Measurements from ENCODE around the gene ZYX.

Gene ZYX

DNA sequence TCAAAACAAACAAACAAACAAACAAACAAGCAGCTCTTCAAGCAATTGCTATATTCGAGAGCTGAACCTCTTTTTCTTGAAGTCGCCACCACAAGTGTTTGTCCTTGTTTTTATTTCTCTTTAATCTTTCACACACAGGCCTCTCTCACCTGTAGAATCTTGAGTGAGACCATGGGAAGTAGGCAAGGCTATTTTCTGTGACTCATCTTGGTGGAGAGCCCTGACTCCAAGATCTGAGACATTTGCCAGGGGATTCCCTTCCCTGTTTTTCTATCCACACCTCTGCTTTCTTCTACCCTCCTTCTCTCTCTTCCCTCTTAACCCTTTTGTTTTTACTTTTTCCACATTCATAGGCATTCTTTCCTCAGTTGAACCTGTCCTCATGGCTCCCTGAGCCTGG lies 54.1 kb downstream of the ZYX start:
- no peaks in the 10 kb centered on the region for H3K9me2 ChIP-seq (replicated peaks; ENCODE audit: insufficient read depth, low read length)

DNA sequence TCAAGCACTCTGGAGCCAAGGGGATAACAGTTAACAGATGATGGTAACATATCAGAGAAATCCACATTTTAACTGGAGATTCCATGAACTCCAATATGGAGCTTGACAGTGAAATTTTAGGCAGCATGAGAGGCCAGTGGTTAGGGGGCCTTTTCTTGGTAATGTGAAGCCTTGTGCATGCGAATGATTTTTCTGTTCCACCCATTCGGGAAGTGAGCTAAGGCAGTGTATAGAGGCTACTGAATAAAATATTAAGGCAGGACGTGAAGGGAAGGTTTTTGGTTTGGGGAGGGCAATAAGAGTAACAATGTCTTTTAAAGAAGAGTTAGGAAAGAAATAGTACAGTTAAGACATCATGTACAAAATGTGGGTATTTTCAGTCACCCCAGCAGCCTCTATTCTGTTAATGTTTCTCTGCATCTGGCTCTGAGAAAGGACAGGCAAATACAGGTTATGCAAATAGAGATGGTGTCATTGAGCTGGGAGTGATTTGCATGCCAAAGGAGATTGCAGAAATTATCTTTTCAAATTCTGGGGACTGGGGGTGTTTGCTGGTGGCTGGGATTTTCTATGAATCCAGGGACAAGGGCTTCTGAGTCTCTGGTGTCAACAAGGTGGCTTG lies 55.3 kb downstream of the ZYX start:
- H4K20me1 ChIP-seq (ENCODE audit: low read depth, low read length), result no peaks in the 10 kb centered on the region
- no peak overlapping the region for H3K27ac ChIP-seq (ENCODE audit: low read depth, low read length)
- H3K9me2 ChIP-seq (replicated peaks; ENCODE audit: insufficient read depth, low read length), result no peaks in the 10 kb centered on the region
- H3K79me2 ChIP-seq (ENCODE audit: insufficient read depth, low read length), result no peaks in the 10 kb centered on the region
- no peaks in the 10 kb centered on the region for H3K27me3 ChIP-seq (ENCODE audit: low read length)
- H2AFZ ChIP-seq (ENCODE audit: low read depth, low read length, severe bottlenecking), result no peak overlapping the region
- no peak overlapping the region for H3K4me2 ChIP-seq (ENCODE audit: low read depth, low read length, poor library complexity, severe bottlenecking)
- TF ChIP-seq, protein P1, sequence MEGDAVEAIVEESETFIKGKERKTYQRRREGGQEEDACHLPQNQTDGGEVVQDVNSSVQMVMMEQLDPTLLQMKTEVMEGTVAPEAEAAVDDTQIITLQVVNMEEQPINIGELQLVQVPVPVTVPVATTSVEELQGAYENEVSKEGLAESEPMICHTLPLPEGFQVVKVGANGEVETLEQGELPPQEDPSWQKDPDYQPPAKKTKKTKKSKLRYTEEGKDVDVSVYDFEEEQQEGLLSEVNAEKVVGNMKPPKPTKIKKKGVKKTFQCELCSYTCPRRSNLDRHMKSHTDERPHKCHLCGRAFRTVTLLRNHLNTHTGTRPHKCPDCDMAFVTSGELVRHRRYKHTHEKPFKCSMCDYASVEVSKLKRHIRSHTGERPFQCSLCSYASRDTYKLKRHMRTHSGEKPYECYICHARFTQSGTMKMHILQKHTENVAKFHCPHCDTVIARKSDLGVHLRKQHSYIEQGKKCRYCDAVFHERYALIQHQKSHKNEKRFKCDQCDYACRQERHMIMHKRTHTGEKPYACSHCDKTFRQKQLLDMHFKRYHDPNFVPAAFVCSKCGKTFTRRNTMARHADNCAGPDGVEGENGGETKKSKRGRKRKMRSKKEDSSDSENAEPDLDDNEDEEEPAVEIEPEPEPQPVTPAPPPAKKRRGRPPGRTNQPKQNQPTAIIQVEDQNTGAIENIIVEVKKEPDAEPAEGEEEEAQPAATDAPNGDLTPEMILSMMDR (IDR thresholded peaks at IDR 0.05; ENCODE audit: insufficient read depth, low read length, poor library complexity, severe bottlenecking), result no peak
- no peak for TF ChIP-seq EZH2phosphoT487 (conservative IDR thresholded peaks at IDR 0.05; ENCODE audit: low read length)
- no peak overlapping the region for H3K9ac ChIP-seq (ENCODE audit: low read length)
- H3F3A ChIP-seq (ENCODE audit: insufficient read depth), result no peaks in the 10 kb centered on the region
- H3K36me3 ChIP-seq (ENCODE audit: low read length), result no peaks in the 10 kb centered on the region
- H3K9me3 ChIP-seq (ENCODE audit: insufficient read depth, low read length), result no peaks in the 10 kb centered on the region
- no peak overlapping the region for H3K4me3 ChIP-seq (ENCODE audit: insufficient read depth, low read length, poor library complexity, severe bottlenecking)

More for the DNA sequence above, 54.1 kb downstream of the ZYX start:
- Histone ChIP-seq H3K4me3 (ENCODE audit: insufficient read depth, low read length, poor library complexity, severe bottlenecking) (no peak overlapping the region), H3F3A (ENCODE audit: insufficient read depth) (no peaks in the 10 kb centered on the region), H3K9me3 (ENCODE audit: insufficient read depth, low read length) (no peaks in the 10 kb centered on the region), H2AFZ (ENCODE audit: low read depth, low read length, severe bottlenecking) (no peak overlapping the region), H3K79me2 (ENCODE audit: insufficient read depth, low read length) (no peaks in the 10 kb centered on the region), H3K27ac (ENCODE audit: low read depth, low read length) (no peak overlapping the region), H3K4me2 (ENCODE audit: low read depth, low read length, poor library complexity, severe bottlenecking) (no peak overlapping the region), H3K27me3 (ENCODE audit: low read length) (no peaks in the 10 kb centered on the region), H3K9ac (ENCODE audit: low read length) (no peak overlapping the region), H3K36me3 (ENCODE audit: low read length) (no peaks in the 10 kb centered on the region), H4K20me1 (ENCODE audit: low read depth, low read length) (no peaks in the 10 kb centered on the region)
- TF ChIP-seq, protein P1 (IDR thresholded peaks at IDR 0.05; ENCODE audit: insufficient read depth, low read length, poor library complexity, severe bottlenecking), result no peak
- TF ChIP-seq EZH2phosphoT487 (conservative IDR thresholded peaks at IDR 0.05; ENCODE audit: low read length), result no peak

DNA sequence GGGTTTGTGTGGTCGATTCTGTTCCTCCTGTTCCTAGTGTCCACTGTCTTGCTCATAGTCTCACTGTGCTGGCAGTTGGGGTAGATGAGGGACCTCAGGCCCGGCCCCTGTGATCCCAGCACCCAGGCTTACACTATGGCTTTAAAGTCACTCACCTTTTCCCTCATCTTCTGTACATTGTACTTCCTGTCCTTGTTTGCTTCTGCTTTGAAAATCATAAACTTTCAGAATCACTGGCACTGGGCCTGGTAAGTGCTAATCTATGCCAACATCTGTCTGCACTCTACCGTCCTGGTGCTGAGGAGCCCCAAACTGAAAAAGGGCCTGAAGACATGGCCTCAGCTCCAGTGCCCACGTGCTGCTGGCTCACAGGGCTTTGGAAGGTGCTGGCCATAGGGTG lies 56.4 kb downstream of the ZYX start:
- H4K20me1 ChIP-seq (ENCODE audit: low read depth, low read length), result no peaks in the 10 kb centered on the region
- TF ChIP-seq EZH2phosphoT487 (conservative IDR thresholded peaks at IDR 0.05; ENCODE audit: low read length), result no peak
- TF ChIP-seq, protein P1 (IDR thresholded peaks at IDR 0.05; ENCODE audit: insufficient read depth, low read length, poor library complexity, severe bottlenecking), result no peak
- no peaks in the 10 kb centered on the region for H3K79me2 ChIP-seq (ENCODE audit: insufficient read depth, low read length)
- no peaks in the 10 kb centered on the region for H3K9me2 ChIP-seq (replicated peaks; ENCODE audit: insufficient read depth, low read length)
- no peaks in the 10 kb centered on the region for H3F3A ChIP-seq (ENCODE audit: insufficient read depth)
- no peaks in the 10 kb centered on the region for H3K36me3 ChIP-seq (ENCODE audit: low read length)
- H3K27me3 ChIP-seq (ENCODE audit: low read length), result no peaks in the 10 kb centered on the region
- H3K9ac ChIP-seq (ENCODE audit: low read length), result no peak overlapping the region
- H3K4me2 ChIP-seq (ENCODE audit: low read depth, low read length, poor library complexity, severe bottlenecking), result no peak overlapping the region
- H3K9me3 ChIP-seq (ENCODE audit: insufficient read depth, low read length), result no peaks in the 10 kb centered on the region
- H3K27ac ChIP-seq (ENCODE audit: low read depth, low read length), result no peak overlapping the region
- H3K4me3 ChIP-seq (ENCODE audit: insufficient read depth, low read length, poor library complexity, severe bottlenecking), result no peak overlapping the region
- H2AFZ ChIP-seq (ENCODE audit: low read depth, low read length, severe bottlenecking), result no peak overlapping the region

Data from SU-DHL-6 (cell line).